HepG2 (cell line): Measurements from ENCODE around the gene PRDM15. TPM values are rescaled to one million over a fixed set of nuclear protein-coding genes. Genes with fewer than 3 reads are reported as not detected.

Experiments
- ATAC-seq: fragments of 200-7000 bp; cut with Tn5 transposase; 3 replicates; pipeline ENCODE4 v1.9.1; 2020; ENCODE audit warnings: mild to moderate bottlenecking, moderate library complexity
- BruUV-seq: library from RNA; stranded (reverse); fragments of 400-500 nt; replicated peaks from 2 replicates; lab custom pipeline; 2021; lab: Mats Ljungman, UMichigan
- CTCF ChIA-PET: fragments of 300-600 bp; formaldehyde crosslinking; extraction: SDS; loops from one replicate; lab custom pipeline; 2021; ENCODE audit warnings: low total read pairs, inconsistent platforms, low intra/inter-chr PET ratio; lab: Yijun Ruan, JAX
- POLR2A ChIA-PET: fragments of 350-600 bp; sonication (Branson Sonifier 250); formaldehyde crosslinking; loops from one replicate; lab custom pipeline; 2020; ENCODE audit warnings: antibody characterized with exemption, inconsistent platforms; lab: Yijun Ruan, JAX
- DNase-seq: peaks from one replicate; pipeline ENCODE4 v3.0.0-alpha.2; 2015; ENCODE audit warnings: low spot score
- FAIRE-seq: peaks from 3 replicates; lab custom pipeline; 2011; peaks lifted over from hg19 to GRCh38; lab: Jason Lieb, UNC
- H2AFZ ChIP-seq: one replicate; pipeline ENCODE4 v1.6.1; 2011; ENCODE audit warnings: low read length, inconsistent platforms
- H3K27ac ChIP-seq: fragments of 300-600 bp; 3 replicates; pipeline ENCODE4 v1.8.0; 2011; ENCODE audit warnings: mixed run types, mild to moderate bottlenecking, mixed read lengths, low read length, inconsistent platforms; ENCODE audit not compliant: insufficient read depth; ENCODE audit errors: extremely low read length
- H3K27me3 ChIP-seq, 2 experiments: fragments of 200-600 bp in 1 of 2; 2 replicates in 1 of 2; 3 replicates in 1 of 2; pipeline versions ENCODE4 v1.6.0 to v1.8.0; 2011; ENCODE audit warnings: low read length in 2 of 2, mild to moderate bottlenecking in 2 of 2, moderate library complexity in 2 of 2, inconsistent platforms in 1 of 2; ENCODE audit not compliant: insufficient read depth in 2 of 2, control insufficient read depth in 1 of 2
- H3K36me3 ChIP-seq, 2 experiments: fragments of 200-600 bp in 1 of 2; replicated peaks in 1 of 2; 2 replicates in 1 of 2; 3 replicates in 1 of 2; pipeline versions ENCODE4 v1.5.1 to v1.8.0; 2011; ENCODE audit warnings: low read length in 2 of 2, inconsistent platforms in 1 of 2; ENCODE audit not compliant: insufficient read depth in 2 of 2, control insufficient read depth in 1 of 2
- H3K4me1 ChIP-seq: 2 replicates; pipeline ENCODE4 v1.5.1; 2012; ENCODE audit warnings: low read length, inconsistent platforms; ENCODE audit not compliant: insufficient read depth
- H3K4me2 ChIP-seq: 2 replicates; pipeline ENCODE4 v1.6.0; 2011; ENCODE audit warnings: low read depth, low read length, inconsistent platforms
- H3K4me3 ChIP-seq, 3 experiments: fragments of 200-600 bp in 1 of 3; sonication (generic), shearing (Covaris generic) in 1 of 3; replicated peaks in 1 of 3; 2 replicates each; pipeline ENCODE4 v1.5.1; 2011 to 2016; ENCODE audit warnings: low read length in 3 of 3, inconsistent platforms in 2 of 3, low read depth in 2 of 3, mild to moderate bottlenecking in 2 of 3, control low read depth in 1 of 3, mixed read lengths in 1 of 3; ENCODE audit not compliant: insufficient read depth in 1 of 3
- H3K79me2 ChIP-seq: one replicate; pipeline ENCODE4 v1.6.1; 2011; ENCODE audit warnings: low read length, inconsistent platforms; ENCODE audit not compliant: insufficient read depth
- H3K9ac ChIP-seq: 2 replicates; pipeline ENCODE4 v1.6.0; 2011; ENCODE audit warnings: mild to moderate bottlenecking, low read depth, low read length, inconsistent platforms; ENCODE audit not compliant: insufficient read depth
- H3K9me3 ChIP-seq: 2 replicates; pipeline ENCODE4 v1.5.1; 2012; ENCODE audit warnings: mild to moderate bottlenecking, low read length
- H4K20me1 ChIP-seq: 2 replicates; pipeline ENCODE4 v1.6.0; 2011; ENCODE audit warnings: inconsistent platforms, mild to moderate bottlenecking, low read length, moderate library complexity; ENCODE audit not compliant: insufficient read depth
- HMGA1 ChIP-seq: sonication (generic); formaldehyde crosslinking; conservative IDR thresholded peaks from 2 replicates; pipeline ENCODE4 v1.4.0; 2020; ENCODE audit warnings: missing genetic modification reagents
- KLF15 ChIP-seq: sonication (generic); formaldehyde crosslinking; IDR thresholded peaks from 2 replicates; pipeline ENCODE4 v1.8.1; 2023; ENCODE audit warnings: borderline replicate concordance, mild to moderate bottlenecking, inconsistent platforms, missing genetic modification reagents, mixed read lengths
- PCBP2 ChIP-seq: fragments of 200-400 bp; formaldehyde crosslinking; optimal IDR thresholded peaks from 2 replicates; pipeline ENCODE3; 2018; ENCODE audit warnings: low read length, low read depth; ENCODE audit not compliant: poor library complexity, severe bottlenecking
- POLR2AphosphoS5 ChIP-seq: IDR thresholded peaks from 2 replicates; pipeline ENCODE4 v1.6.1; 2012; ENCODE audit warnings: low read depth, low read length
- ZEB1 ChIP-seq: IDR thresholded peaks from 2 replicates; pipeline ENCODE4 v1.6.1; 2012; ENCODE audit warnings: mild to moderate bottlenecking, low read depth, inconsistent platforms; ENCODE audit not compliant: insufficient replicate concordance
- ZNF180 ChIP-seq: sonication (generic); formaldehyde crosslinking; IDR thresholded peaks from 2 replicates; pipeline ENCODE4 v1.4.0; 2020; ENCODE audit warnings: low read depth, missing genetic modification reagents, borderline replicate concordance
- ZXDC ChIP-seq: sonication (generic); formaldehyde crosslinking; IDR thresholded peaks from 2 replicates; pipeline ENCODE4 v1.5.0; 2020; ENCODE audit warnings: mild to moderate bottlenecking, missing genetic modification reagents
- WGBS: methylation state at CpG from one replicate; pipeline ENCODE4 v1.1.6; 2017; ENCODE audit warnings: low lambda C conversion rate; 5-methylcytosine and 5-hydroxymethylcytosine counted together
- in situ Hi-C: cut with HindIII; loops from 2 replicates; pipeline ENCODE4 v1.10.0; 2017; ENCODE audit warnings: low pct_unique_long_range_greater_than_20kb; ENCODE audit not compliant: extremely low pct_ligation_motif_present
- intact Hi-C: fragments of 100-400 bp; cut with micrococcal nuclease; formaldehyde crosslinking; loops from one replicate; pipeline ENCODE4 v1.10.0; 2022; ENCODE audit not compliant: unreplicated experiment
- polyA plus RNA-seq, 8 experiments: library from polyadenylated mRNA; depleted of rRNA in 3 of 8; stranded (reverse) in 7 of 8; unstranded in 1 of 8; fragments of >200 nt; fragmentation: Illumina TruSeq in 4 of 8; extraction: Trizol in 4 of 8; gene quantifications; 2 replicates each; pipeline versions ENCODE4 v1.2.1 to v1.2.3, GENCODE V29; 2011 to 2016; ENCODE audit warnings: low read depth in 4 of 8, missing spikeins in 1 of 8, mixed read lengths in 1 of 8; ENCODE audit not compliant: insufficient read depth in 1 of 8
- total RNA-seq, 5 experiments: library from RNA; depleted of rRNA; stranded (reverse); fragments of >200 nt; fragmentation: Illumina TruSeq; extraction: Trizol; gene quantifications; 2 replicates each; pipeline ENCODE4 v1.2.3, GENCODE V29; 2016; ENCODE audit warnings: low read depth in 1 of 5

PRDM15 gene
- total and polyA plus RNA-seq, 2 of the 13 experiments (the other 11 are each of a cell fraction or from before 2014, with no cell fraction given): 4.0 to 6.9 TPM

GRCh38 chr21:41901782-41902181 is 22.6 kb upstream of the PRDM15 start:
- ChIA-PET CTCF (no interaction called here), POLR2A (no interaction called here)
- no TSS peak for BruUV-seq
- H2AFZ ChIP-seq: no peak overlapping the region
- no peaks in the 10 kb centered on the region for H3K9me3 ChIP-seq
- no peaks in the 10 kb centered on the region for H3K27me3 ChIP-seq
- H3K9ac ChIP-seq: no peak overlapping the region
- no peak overlapping the region for H3K27ac ChIP-seq
- WGBS: 92% methylated on average over 3 of the region's 3 CpGs
- no peak for TF ChIP-seq PCBP2
- TF ChIP-seq ZXDC (CRISPR knock-in tag): no peak
- no peak for TF ChIP-seq POLR2AphosphoS5
- no peak for TF ChIP-seq ZEB1
- TF ChIP-seq KLF15 (CRISPR knock-in tag): no peak
- TF ChIP-seq HMGA1 (CRISPR knock-in tag): no peak
- TF ChIP-seq ZNF180 (CRISPR knock-in tag): no peak
- FAIRE-seq (no peak), ATAC-seq (no peak), DNase-seq (no peak)
- intact Hi-C loops: no loop called here
- in situ Hi-C loops: no loop called here
- H3K4me3 ChIP-seq: no peak overlapping the region
- H3K4me1 ChIP-seq: no peaks in the 10 kb centered on the region
- H3K4me2 ChIP-seq: no peak overlapping the region
- peaks cover 3 to 37% of the 10 kb centered on the region in 2 experiments; a peak in 3 of 5 replicates for H3K36me3 ChIP-seq
- no peaks in the 10 kb centered on the region for H4K20me1 ChIP-seq
- no peaks in the 10 kb centered on the region for H3K79me2 ChIP-seq
